ENCODE measurements around the gene NAT16.

- TF ChIP-seq, protein P1, sequence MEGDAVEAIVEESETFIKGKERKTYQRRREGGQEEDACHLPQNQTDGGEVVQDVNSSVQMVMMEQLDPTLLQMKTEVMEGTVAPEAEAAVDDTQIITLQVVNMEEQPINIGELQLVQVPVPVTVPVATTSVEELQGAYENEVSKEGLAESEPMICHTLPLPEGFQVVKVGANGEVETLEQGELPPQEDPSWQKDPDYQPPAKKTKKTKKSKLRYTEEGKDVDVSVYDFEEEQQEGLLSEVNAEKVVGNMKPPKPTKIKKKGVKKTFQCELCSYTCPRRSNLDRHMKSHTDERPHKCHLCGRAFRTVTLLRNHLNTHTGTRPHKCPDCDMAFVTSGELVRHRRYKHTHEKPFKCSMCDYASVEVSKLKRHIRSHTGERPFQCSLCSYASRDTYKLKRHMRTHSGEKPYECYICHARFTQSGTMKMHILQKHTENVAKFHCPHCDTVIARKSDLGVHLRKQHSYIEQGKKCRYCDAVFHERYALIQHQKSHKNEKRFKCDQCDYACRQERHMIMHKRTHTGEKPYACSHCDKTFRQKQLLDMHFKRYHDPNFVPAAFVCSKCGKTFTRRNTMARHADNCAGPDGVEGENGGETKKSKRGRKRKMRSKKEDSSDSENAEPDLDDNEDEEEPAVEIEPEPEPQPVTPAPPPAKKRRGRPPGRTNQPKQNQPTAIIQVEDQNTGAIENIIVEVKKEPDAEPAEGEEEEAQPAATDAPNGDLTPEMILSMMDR (IDR thresholded peaks at IDR 0.05), result no peak
- no peak for TF ChIP-seq POLR2A (IDR thresholded peaks at IDR 0.05)
These were observed 15.8 kb downstream of the NAT16 start for GRCh38 chr7:101164071-101164840.

Measured in uterus (tissue), 2 donors.